ENCODE measurements around the gene SELENOF.
"Not testable (repeated sequence)": the region's sequence is repeated elsewhere in the genome, so short reads cannot be mapped to it uniquely, and the experiment has no call there.

The SELENOF gene

GRCh38 chr1:86915737-86916235 is 1.9 kb upstream of the SELENOF start:
- DNase-seq: no peak

- DNase-seq: peak; percentile 42
Observed at GRCh38 chr1:86914998-86915736, 1.2 kb upstream of the SELENOF start.

- no peak for DNase-seq
Observed at GRCh38 chr1:86914601-86914997, 673 bp upstream of the SELENOF start, which contains the start of gene HS2ST1. Gene HS2ST1, plus strand, starts transcription at chr1:86914635.

- DNase-seq: no peak
Observed at GRCh38 chr1:86913399-86913895, 479 bp downstream of the SELENOF start.

GRCh38 chr1:86912281-86912900 is 1.5 kb downstream of the SELENOF start:
- no peak for DNase-seq

GRCh38 chr1:86906419-86906818 is 7.5 kb downstream of the SELENOF start:
- DNase-seq: no peak

GRCh38 chr1:86905875-86906274 is 8.1 kb downstream of the SELENOF start:
- no peak for DNase-seq

GRCh38 chr1:86899401-86899800 is 14.5 kb downstream of the SELENOF start:
- not testable (repeated sequence) for DNase-seq

GRCh38 chr1:86888327-86888726 is 25.6 kb downstream of the SELENOF start:
- DNase-seq: no peak

GRCh38 chr1:86887479-86888162 is 26.3 kb downstream of the SELENOF start:
- DNase-seq: no peak

- DNase-seq: no peak
Observed at GRCh38 chr1:86875722-86876121, 38.2 kb downstream of the SELENOF start.

GRCh38 chr1:86872086-86872485 is 41.8 kb downstream of the SELENOF start:
- no peak for DNase-seq

GRCh38 chr1:86871001-86871400 is 42.9 kb downstream of the SELENOF start:
- DNase-seq: no peak

GRCh38 chr1:86868477-86868876 is 45.4 kb downstream of the SELENOF start:
- DNase-seq: no peak

- not testable (repeated sequence) for DNase-seq
Observed at GRCh38 chr1:86867278-86867677, 46.6 kb downstream of the SELENOF start.

- no peak for DNase-seq
Observed at GRCh38 chr1:86866665-86867064, 47.3 kb downstream of the SELENOF start.

GRCh38 chr1:86865973-86866637 is 47.8 kb downstream of the SELENOF start:
- DNase-seq: no peak

- DNase-seq: no peak
Observed at GRCh38 chr1:86862920-86863319, 51.0 kb downstream of the SELENOF start.

- no peak for DNase-seq
Observed at GRCh38 chr1:86861424-86861823, 52.5 kb downstream of the SELENOF start.

- DNase-seq: no peak
Observed at GRCh38 chr1:86860424-86860823, 53.5 kb downstream of the SELENOF start.

GRCh38 chr1:86860020-86860419 is 53.9 kb downstream of the SELENOF start:
- no peak for DNase-seq

GRCh38 chr1:86858524-86859261 is 55.2 kb downstream of the SELENOF start:
- DNase-seq: no peak

Data from GDM1 (cell line).